Measurements from ENCODE around the gene ARHGEF1.

The ARHGEF1 gene

DNA sequence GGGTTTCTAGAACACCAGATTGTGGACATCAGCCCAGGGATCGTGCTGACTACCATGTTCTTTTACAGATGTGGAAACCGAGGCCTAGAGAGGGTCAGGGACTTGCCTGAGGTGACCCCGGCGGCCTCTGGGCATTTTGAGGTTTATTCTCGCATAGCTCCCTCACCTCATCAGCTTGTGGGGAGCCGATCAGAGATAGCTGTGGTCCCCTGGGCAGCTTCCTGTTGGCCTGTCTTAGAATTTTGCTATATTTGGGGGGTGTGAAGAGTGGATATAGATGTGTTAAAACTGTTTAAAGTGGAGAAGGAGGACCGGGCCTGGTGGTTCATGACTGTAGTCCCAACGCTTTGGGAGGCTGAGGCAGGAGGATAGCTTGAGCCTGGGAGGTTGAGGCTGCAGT lies 6.9 kb downstream of the ARHGEF1 start:
- TF ChIP-seq, protein P1, sequence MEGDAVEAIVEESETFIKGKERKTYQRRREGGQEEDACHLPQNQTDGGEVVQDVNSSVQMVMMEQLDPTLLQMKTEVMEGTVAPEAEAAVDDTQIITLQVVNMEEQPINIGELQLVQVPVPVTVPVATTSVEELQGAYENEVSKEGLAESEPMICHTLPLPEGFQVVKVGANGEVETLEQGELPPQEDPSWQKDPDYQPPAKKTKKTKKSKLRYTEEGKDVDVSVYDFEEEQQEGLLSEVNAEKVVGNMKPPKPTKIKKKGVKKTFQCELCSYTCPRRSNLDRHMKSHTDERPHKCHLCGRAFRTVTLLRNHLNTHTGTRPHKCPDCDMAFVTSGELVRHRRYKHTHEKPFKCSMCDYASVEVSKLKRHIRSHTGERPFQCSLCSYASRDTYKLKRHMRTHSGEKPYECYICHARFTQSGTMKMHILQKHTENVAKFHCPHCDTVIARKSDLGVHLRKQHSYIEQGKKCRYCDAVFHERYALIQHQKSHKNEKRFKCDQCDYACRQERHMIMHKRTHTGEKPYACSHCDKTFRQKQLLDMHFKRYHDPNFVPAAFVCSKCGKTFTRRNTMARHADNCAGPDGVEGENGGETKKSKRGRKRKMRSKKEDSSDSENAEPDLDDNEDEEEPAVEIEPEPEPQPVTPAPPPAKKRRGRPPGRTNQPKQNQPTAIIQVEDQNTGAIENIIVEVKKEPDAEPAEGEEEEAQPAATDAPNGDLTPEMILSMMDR (IDR thresholded peaks at IDR 0.05; ENCODE audit: borderline replicate concordance, control extremely low read depth, extremely low read depth, insufficient read depth, missing control alignments): no peak
- no peak for DNase-seq (ENCODE audit: low spot score)
- in situ Hi-C loops (cut with MboI; ENCODE audit: low sequenced_read_pairs, unreplicated experiment): loop anchor here (10.0 kb wide), 1 partner anchor 55 kb away; no protein-coding TSS in a partner anchor

DNA sequence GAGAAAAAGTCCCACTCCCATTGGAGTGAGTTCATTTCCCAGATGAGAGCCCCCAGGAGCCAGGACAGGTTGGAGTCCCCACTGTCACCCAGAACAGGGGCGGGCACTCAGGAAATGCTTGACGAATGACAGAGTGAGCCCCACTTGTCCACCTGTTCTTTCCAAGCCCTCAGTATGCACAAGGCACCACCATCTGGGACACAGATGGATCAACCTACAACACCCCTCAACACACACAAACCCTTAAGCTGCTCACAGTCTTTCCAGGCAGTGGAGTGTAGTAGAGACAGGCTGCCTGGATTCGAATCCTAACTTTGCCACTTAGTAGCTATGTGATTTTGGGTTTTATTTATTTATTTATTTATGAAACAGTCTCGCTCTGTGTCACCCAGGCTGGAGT lies 8.0 kb downstream of the ARHGEF1 start:
- in situ Hi-C loops (cut with MboI; ENCODE audit: low sequenced_read_pairs, unreplicated experiment): no loop called here
- DNase-seq (ENCODE audit: low spot score): no peak

DNA sequence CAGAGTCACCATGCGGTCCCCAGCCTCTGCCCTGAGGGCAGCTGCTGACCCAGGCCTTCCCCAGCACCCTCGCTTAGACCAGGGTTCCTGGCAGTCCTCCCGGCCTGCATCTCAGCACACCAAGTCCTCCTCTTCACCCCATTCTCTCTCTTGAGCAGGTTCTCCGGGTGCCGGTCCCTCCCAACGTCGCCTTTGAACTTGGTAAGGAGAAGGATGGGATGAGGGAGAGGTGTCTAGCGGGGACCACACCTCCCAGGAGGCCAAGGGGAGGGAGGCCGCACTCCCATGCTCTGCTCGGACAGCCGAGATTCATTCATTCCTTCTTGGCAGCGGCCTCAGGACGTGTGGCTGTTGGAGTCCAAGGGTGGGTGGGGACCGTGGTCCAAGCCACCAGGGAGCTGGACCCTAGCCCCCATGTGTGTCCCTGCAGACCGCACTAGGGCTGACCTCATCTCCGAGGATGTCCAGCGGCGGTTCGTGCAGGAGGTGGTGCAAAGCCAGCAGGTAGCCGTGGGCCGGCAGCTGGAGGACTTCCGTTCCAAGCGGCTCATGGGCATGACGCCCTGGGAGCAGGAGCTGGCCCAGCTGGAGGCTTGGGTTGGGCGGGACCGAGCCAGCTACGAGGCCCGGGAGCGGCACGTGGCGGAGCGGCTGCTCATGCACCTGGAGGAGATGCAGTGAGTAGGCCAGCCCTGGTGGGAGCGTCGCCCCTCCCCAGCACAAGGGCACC lies 9.4 kb downstream of the ARHGEF1 start:
- no peak for DNase-seq (ENCODE audit: low spot score)

More for the DNA sequence above, 8.0 kb downstream of the ARHGEF1 start:
- TF ChIP-seq, protein P1 (IDR thresholded peaks at IDR 0.05; ENCODE audit: borderline replicate concordance, control extremely low read depth, extremely low read depth, insufficient read depth, missing control alignments): no peak

DNA sequence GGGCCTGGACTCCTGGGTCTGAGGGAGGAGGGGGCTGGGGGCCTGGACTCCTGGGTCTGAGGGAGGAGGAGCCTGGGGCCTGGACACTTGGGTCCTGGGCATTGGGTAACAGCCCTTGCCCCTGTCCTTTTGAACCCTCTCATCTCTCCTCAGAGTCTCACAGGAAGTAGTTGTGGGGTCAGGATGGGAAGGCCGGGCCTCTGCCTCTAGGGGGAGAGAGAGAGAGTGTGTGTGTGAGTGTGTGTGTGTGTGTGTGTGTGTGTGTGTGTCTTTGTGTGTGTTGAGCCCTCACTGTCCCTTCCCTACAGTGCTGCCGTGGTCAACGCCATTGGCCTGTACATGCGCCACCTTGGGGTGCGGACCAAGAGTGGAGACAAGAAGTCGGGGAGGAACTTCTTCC lies 10.9 kb downstream of the ARHGEF1 start:
- in situ Hi-C loops (cut with MboI; ENCODE audit: low sequenced_read_pairs, unreplicated experiment): no loop called here
- TF ChIP-seq, protein P1 (IDR thresholded peaks at IDR 0.05; ENCODE audit: borderline replicate concordance, control extremely low read depth, extremely low read depth, insufficient read depth, missing control alignments): no peak
- no peak for DNase-seq (ENCODE audit: low spot score)

More for the DNA sequence above, 9.4 kb downstream of the ARHGEF1 start:
- TF ChIP-seq, protein P1 (IDR thresholded peaks at IDR 0.05; ENCODE audit: borderline replicate concordance, control extremely low read depth, extremely low read depth, insufficient read depth, missing control alignments): no peak
- in situ Hi-C loops (cut with MboI; ENCODE audit: low sequenced_read_pairs, unreplicated experiment): no loop called here

DNA sequence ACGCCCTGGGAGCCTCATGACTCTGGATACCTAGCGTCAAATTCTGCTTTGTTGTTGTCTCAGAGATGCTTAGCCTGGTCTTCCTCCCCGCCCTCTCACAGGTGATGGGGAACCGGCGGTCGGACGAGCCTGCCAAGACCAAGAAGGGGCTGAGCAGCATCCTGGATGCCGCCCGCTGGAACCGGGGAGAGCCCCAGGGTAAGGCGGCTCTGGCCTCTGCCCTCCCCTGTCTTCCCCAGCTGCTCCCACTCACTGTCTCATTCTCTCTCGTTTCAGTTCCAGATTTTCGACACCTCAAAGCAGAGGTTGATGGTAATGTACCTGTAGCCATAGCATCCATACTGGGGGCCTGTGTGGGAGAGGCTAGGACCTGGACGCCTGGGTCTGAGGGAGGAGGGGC lies 11.4 kb downstream of the ARHGEF1 start:
- TF ChIP-seq, protein P1 (IDR thresholded peaks at IDR 0.05; ENCODE audit: borderline replicate concordance, control extremely low read depth, extremely low read depth, insufficient read depth, missing control alignments): no peak
- no peak for DNase-seq (ENCODE audit: low spot score)
- in situ Hi-C loops (cut with MboI; ENCODE audit: low sequenced_read_pairs, unreplicated experiment): no loop called here

DNA sequence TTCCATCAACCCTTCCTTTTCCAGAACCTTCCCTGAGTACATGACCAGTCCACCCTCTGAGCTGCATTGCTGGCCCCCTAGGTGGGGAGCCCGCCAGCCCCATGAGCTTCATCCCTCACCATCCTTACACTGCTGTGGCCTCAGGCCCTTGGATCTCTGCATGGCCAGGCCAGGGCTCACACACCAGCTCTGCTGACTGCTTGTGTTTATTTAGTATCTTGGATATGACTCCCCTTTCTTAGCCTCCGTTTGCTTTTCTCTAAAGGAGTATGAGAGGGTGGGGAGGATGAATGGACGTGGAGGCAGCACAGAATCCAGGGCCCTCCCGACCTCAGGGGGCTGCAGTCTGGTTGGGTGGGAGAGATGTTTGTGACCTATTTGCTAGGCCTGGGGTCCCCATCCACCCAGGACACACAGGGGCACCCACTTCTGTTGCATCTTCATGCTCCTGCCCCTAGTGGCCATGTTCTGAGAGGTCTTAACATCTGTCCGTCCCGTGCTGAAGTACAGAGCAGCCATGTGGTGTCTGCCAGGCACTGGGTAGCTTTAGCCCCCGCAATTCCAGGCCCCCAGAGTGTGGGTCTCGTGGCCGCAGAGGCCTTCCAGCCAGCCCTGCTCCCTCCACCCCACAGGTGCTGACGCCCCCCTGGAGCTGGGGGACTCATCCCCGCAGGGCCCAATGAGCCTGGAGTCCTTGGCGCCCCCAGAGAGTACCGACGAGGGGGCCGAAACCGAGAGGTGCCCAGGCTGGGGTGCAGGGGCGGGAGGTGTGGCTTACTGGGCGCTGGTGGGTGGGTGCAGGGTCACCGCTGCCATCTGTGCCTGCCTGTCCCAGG lies 13.0 kb downstream of the ARHGEF1 start:
- TF ChIP-seq, protein P1 (IDR thresholded peaks at IDR 0.05; ENCODE audit: borderline replicate concordance, control extremely low read depth, extremely low read depth, insufficient read depth, missing control alignments): no peak
- in situ Hi-C loops (cut with MboI; ENCODE audit: low sequenced_read_pairs, unreplicated experiment): no loop called here
- DNase-seq (ENCODE audit: low spot score): no peak

Measured in GM13976 (cell line).